Measurements from ENCODE around the gene ZNF571.

The ZNF571 gene

GRCh38 chr19:37594982-37595382 is 390 bp upstream of the ZNF571 start (continued):
- TF ChIP-seq TSHZ1 (tag by site-specific recombination; IDR thresholded peaks at IDR 0.05; ENCODE audit: borderline replicate concordance), result peak; percentile 88
- TF ChIP-seq ZNF677 (tag by site-specific recombination; IDR thresholded peaks at IDR 0.05), result no peak
- no peak for TF ChIP-seq ZNF174 (tag by site-specific recombination; IDR thresholded peaks at IDR 0.05)
- no peak for TF ChIP-seq ZNF561 (tag by site-specific recombination; IDR thresholded peaks at IDR 0.05; ENCODE audit: borderline replicate concordance)
- TF ChIP-seq ZNF423 (tag by site-specific recombination; IDR thresholded peaks at IDR 0.05), result no peak
- no peak for TF ChIP-seq GLI2 (tag by site-specific recombination; IDR thresholded peaks at IDR 0.05; ENCODE audit: borderline replicate concordance, low read depth)
- peak; percentile 58; the same call in 1 of the 2 replicates for TF ChIP-seq ATF2 (tag by site-specific recombination; IDR thresholded peaks at IDR 0.05; ENCODE audit: low read depth)
- no peak for TF ChIP-seq ZNF140 (tag by site-specific recombination; IDR thresholded peaks at IDR 0.05)
- TF ChIP-seq PRDM6 (tag by site-specific recombination; IDR thresholded peaks at IDR 0.05), result no peak
- peak; percentile 100 for TF ChIP-seq ZBTB21 (tag by site-specific recombination; IDR thresholded peaks at IDR 0.05)
- TF ChIP-seq ZNF138 (tag by site-specific recombination; IDR thresholded peaks at IDR 0.05; ENCODE audit: borderline replicate concordance), result no peak
- TF ChIP-seq ZNF571 (tag by site-specific recombination; IDR thresholded peaks at IDR 0.05), result no peak
- TF ChIP-seq BCL6B (tag by site-specific recombination; IDR thresholded peaks at IDR 0.05), result no peak
- no peak for TF ChIP-seq ZNF354C (tag by site-specific recombination; IDR thresholded peaks at IDR 0.05; ENCODE audit: borderline replicate concordance, low read depth)
- no peak for TF ChIP-seq HOXA7 (CRISPR knock-in tag; IDR thresholded peaks at IDR 0.05; ENCODE audit: borderline replicate concordance)
- TF ChIP-seq ZNF585B (tag by site-specific recombination; IDR thresholded peaks at IDR 0.05), result no peak
- TF ChIP-seq ZNF501 (tag by site-specific recombination; IDR thresholded peaks at IDR 0.05), result peak; percentile 72
- TF ChIP-seq KLF17 (tag by site-specific recombination; IDR thresholded peaks at IDR 0.05), result peak; percentile 90
- TF ChIP-seq OSR2 (tag by site-specific recombination; IDR thresholded peaks at IDR 0.05), result no peak
- peak; percentile 63; the same call in 1 of the 2 replicates for TF ChIP-seq ZNF416 (tag by site-specific recombination; IDR thresholded peaks at IDR 0.05)
- TF ChIP-seq YY1 (tag by site-specific recombination; IDR thresholded peaks at IDR 0.05), result peak; percentile 63; the same call in 1 of the 2 replicates
- no peak for TF ChIP-seq ZFP41 (tag by site-specific recombination; IDR thresholded peaks at IDR 0.05; ENCODE audit: borderline replicate concordance)
- TF ChIP-seq ZSCAN23 (tag by site-specific recombination; IDR thresholded peaks at IDR 0.05), result peak; percentile 91
- TF ChIP-seq ZNF48 (tag by site-specific recombination; IDR thresholded peaks at IDR 0.05), result no peak
- TF ChIP-seq ZNF23 (tag by site-specific recombination; IDR thresholded peaks at IDR 0.05; ENCODE audit: borderline replicate concordance), result peak; percentile 71; the same call in 1 of the 2 replicates
- no peak; the same call in 1 of the 2 replicates for TF ChIP-seq ZNF221 (tag by site-specific recombination; IDR thresholded peaks at IDR 0.05; ENCODE audit: borderline replicate concordance)
- no peak for TF ChIP-seq SETDB1 (IDR thresholded peaks at IDR 0.05; ENCODE audit: insufficient read length, low read length)
- TF ChIP-seq PATZ1 (tag by site-specific recombination; IDR thresholded peaks at IDR 0.05), result peak; percentile 16; the same call in 1 of the 2 replicates
- peak; percentile 48; the same call in 1 of the 2 replicates for TF ChIP-seq KLF9 (tag by site-specific recombination; IDR thresholded peaks at IDR 0.05; ENCODE audit: low read depth)
- no peak for TF ChIP-seq KLF7 (tag by site-specific recombination; IDR thresholded peaks at IDR 0.05; ENCODE audit: borderline replicate concordance)

Data from HEK293 (cell line).